D721Med (cell line): ENCODE results near the gene INPPL1.

Source experiments
- DNase-seq: peaks from one replicate; pipeline ENCODE4 v3.0.0; 2011; ENCODE audit warnings: low spot score; ENCODE audit not compliant: insufficient read length
- FAIRE-seq: peaks from 2 replicates; lab custom pipeline; 2011; peaks lifted over from hg19 to GRCh38; lab: Jason Lieb, UNC
- CTCF ChIP-seq: IDR thresholded peaks from 2 replicates; pipeline ENCODE4 v1.5.1; 2012; ENCODE audit warnings: mild to moderate bottlenecking, control low read depth; ENCODE audit not compliant: insufficient read depth; ENCODE audit errors: missing control alignments

INPPL1 gene

GRCh38 chr11:72238492-72239312 is 14.1 kb downstream of the INPPL1 start:
- TF ChIP-seq CTCF: no peak
- no peak for DNase-seq
- FAIRE-seq: no peak

GRCh38 chr11:72239313-72239848 is 14.8 kb downstream of the INPPL1 start:
- no peak for TF ChIP-seq CTCF
- DNase-seq (no peak), FAIRE-seq (no peak)

- no peak for TF ChIP-seq CTCF
- DNase-seq (no peak), FAIRE-seq (no peak)
Observed at GRCh38 chr11:72239849-72240460, 15.4 kb downstream of the INPPL1 start.

- DNase-seq (no peak), FAIRE-seq (no peak)
- TF ChIP-seq CTCF: no peak
Observed at GRCh38 chr11:72240461-72241290, 16.1 kb downstream of the INPPL1 start.

GRCh38 chr11:72241291-72241781 is 16.8 kb downstream of the INPPL1 start:
- TF ChIP-seq CTCF: no peak
- no peak for FAIRE-seq
- DNase-seq: no peak

- no peak for TF ChIP-seq CTCF
- no peak for DNase-seq
- no peak for FAIRE-seq
Observed at GRCh38 chr11:72242141-72242540, 17.6 kb downstream of the INPPL1 start.
